Gastroesophageal sphincter (tissue), 4 donors: ENCODE results near the gene ZBTB7C. TPM values are rescaled to one million over a fixed set of nuclear protein-coding genes. Genes with fewer than 3 reads are reported as not detected.

ENCODE experiments used
- ATAC-seq: fragments of 150-250 bp; one replicate; pipeline ENCODE4 v1.9.1; 2016; ENCODE audit warnings: mild to moderate bottlenecking, moderate library complexity
- H3K27ac ChIP-seq, 4 donors: fragments of 200-600 bp; sonication (generic) in 3 of 4; 1 replicate in 3 of 4; 2 replicates in 1 of 4; pipeline ENCODE4 v1.5.1; 2016 to 2019
- H3K27me3 ChIP-seq: fragments of 200-600 bp; sonication (generic); one replicate; pipeline ENCODE4 v1.5.1; 2019
- H3K36me3 ChIP-seq, 2 donors: fragments of 200-600 bp; sonication (generic); one replicate each; pipeline ENCODE4 v1.5.1; 2019; ENCODE audit warnings: control low read depth in 1 of 2
- H3K4me1 ChIP-seq, 3 donors: fragments of 200-600 bp; sonication (generic); 1 replicate in 2 of 3; 2 replicates in 1 of 3; pipeline ENCODE4 v1.5.1; 2016 to 2019; ENCODE audit warnings: control low read depth in 2 of 3
- H3K4me3 ChIP-seq, 2 donors: fragments of 200-600 bp; sonication (generic); one replicate each; pipeline ENCODE4 v1.5.1; 2019; ENCODE audit warnings: mild to moderate bottlenecking in 1 of 2, moderate library complexity in 1 of 2
- H3K9me3 ChIP-seq, 3 donors: fragments of 200-600 bp; sonication (generic); one replicate each; pipeline ENCODE4 v1.5.1; 2017 to 2019; ENCODE audit warnings: control low read depth in 2 of 3
- EP300 ChIP-seq: sonication (generic); formaldehyde crosslinking; IDR thresholded peaks from one replicate; pipeline ENCODE4 v1.6.1; 2017; ENCODE audit warnings: antibody characterized with exemption, mild to moderate bottlenecking
- POLR2A ChIP-seq, 2 donors: fragments of 450-650 bp; IDR thresholded peaks; one replicate each; pipeline ENCODE4 v1.6.1; 2017; ENCODE audit warnings: antibody characterized with exemption in 2 of 2, mild to moderate bottlenecking in 2 of 2, moderate library complexity in 1 of 2
- POLR2AphosphoS5 ChIP-seq: sonication (generic); formaldehyde crosslinking; IDR thresholded peaks from one replicate; pipeline ENCODE4 v1.6.1; 2017; ENCODE audit warnings: antibody characterized with exemption
- WGBS, 2 donors: methylation state at CpG; one replicate each; pipeline ENCODE4 v1.1.5; 2018; ENCODE audit warnings: low coverage in 1 of 2; 5-methylcytosine and 5-hydroxymethylcytosine counted together
- total RNA-seq, 4 donors: library from RNA; depleted of rRNA; stranded (reverse); fragments of >200 nt; gene quantifications; one replicate each; pipeline ENCODE4 v1.1.0, GENCODE V29; 2016
- TF ChIP-seq, protein P1 (sequence below), 4 experiments: fragments of 200-600 bp in 2 of 4; fragments of 450-650 bp in 2 of 4; sonication (generic) in 1 of 4; IDR thresholded peaks; one replicate each; pipeline ENCODE4 v1.5.1; 2017 to 2019; ENCODE audit warnings: antibody characterized with exemption in 4 of 4, mild to moderate bottlenecking in 2 of 4, moderate library complexity in 2 of 4

The ZBTB7C gene
- total RNA-seq, 4 donors from 2014 or later, result 7.8 to 15.4 (median 11.8) TPM

DNA sequence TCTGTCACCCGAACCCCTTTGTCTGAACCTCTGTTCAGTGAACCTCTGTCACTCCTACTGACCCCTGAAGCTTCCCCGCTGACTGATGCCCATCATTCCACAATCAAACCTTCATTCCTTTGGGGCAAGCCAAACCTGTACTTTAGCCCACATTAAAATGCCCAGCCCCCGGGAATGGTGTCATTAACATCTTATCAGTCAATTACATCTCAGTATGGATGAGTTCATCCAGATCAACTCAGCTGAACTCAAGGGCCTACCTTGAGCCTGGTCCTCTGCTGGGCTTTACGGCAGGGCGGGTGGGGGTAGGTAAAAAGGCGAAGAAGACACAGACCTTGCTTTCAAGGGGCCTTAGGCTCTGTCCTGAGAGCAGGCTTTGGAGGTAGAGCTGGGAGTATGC, 324.3 kb downstream of the ZBTB7C start:
- H3K27ac ChIP-seq, result no peak overlapping the region
- TF ChIP-seq EP300, result no peak
- TF ChIP-seq, protein P1, sequence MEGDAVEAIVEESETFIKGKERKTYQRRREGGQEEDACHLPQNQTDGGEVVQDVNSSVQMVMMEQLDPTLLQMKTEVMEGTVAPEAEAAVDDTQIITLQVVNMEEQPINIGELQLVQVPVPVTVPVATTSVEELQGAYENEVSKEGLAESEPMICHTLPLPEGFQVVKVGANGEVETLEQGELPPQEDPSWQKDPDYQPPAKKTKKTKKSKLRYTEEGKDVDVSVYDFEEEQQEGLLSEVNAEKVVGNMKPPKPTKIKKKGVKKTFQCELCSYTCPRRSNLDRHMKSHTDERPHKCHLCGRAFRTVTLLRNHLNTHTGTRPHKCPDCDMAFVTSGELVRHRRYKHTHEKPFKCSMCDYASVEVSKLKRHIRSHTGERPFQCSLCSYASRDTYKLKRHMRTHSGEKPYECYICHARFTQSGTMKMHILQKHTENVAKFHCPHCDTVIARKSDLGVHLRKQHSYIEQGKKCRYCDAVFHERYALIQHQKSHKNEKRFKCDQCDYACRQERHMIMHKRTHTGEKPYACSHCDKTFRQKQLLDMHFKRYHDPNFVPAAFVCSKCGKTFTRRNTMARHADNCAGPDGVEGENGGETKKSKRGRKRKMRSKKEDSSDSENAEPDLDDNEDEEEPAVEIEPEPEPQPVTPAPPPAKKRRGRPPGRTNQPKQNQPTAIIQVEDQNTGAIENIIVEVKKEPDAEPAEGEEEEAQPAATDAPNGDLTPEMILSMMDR (IDR thresholded peaks at IDR 0.05), result no peak
- TF ChIP-seq POLR2AphosphoS5, result no peak
- no peak for TF ChIP-seq POLR2A (IDR thresholded peaks at IDR 0.05)

DNA sequence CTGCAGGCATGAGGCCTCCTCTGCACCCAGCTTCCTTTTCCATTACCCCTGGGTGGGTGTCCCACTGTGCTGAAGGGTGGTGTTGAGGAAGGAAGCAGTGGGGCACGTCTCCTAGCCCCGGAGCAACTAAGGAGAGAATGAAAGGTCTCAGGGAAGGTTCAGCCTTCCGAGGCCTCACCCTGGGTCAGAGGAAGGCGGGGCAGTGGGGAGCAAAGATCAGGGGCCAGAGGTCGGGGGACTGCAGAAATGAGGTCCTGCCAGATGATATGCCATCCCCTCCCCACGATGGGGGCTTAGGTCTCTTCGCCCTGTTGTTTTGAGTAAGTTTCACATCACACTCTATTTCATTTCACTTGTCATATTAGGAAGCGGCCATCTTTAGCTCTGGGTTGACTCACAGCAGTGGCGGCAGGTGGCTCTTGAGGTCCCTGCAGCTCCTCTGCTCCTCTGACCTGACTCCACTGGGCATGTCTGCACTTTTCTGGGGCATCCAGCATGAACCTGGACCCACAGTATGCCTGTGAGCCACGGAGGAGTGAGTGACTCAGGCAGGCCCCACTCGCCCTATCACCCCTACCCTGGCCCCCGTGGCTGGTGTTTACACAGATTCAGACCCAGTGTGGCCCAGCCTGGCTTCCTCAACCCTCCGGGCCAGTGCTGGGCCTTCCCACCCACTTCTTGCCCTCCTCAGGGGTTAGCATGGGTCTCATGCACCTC, 325.0 kb downstream of the ZBTB7C start:
- no peak for ATAC-seq
- TF ChIP-seq POLR2AphosphoS5 (no peak), EP300 (no peak), POLR2A (IDR thresholded peaks at IDR 0.05) (no peak)
- TF ChIP-seq, protein P1 (IDR thresholded peaks at IDR 0.05), result no peak
- WGBS, 2 donors, result 86% methylated on average over 2 of the region's 13 CpGs; no CpG with 5 or more reads in 1 of the 2 donors
- H3K4me3 ChIP-seq, result no peak overlapping the region
- no peaks in the 10 kb centered on the region for H3K9me3 ChIP-seq
- no peaks in the 10 kb centered on the region for H3K27me3 ChIP-seq
- no peak overlapping the region for H3K27ac ChIP-seq
- peaks cover 0 to 4% of the 10 kb centered on the region in 2 donors for H3K36me3 ChIP-seq
- no peaks in the 10 kb centered on the region for H3K4me1 ChIP-seq

More for the DNA sequence above, 324.3 kb downstream of the ZBTB7C start:
- Histone ChIP-seq H3K9me3 (no peaks in the 10 kb centered on the region), H3K4me1 (no peaks in the 10 kb centered on the region), H3K27me3 (no peaks in the 10 kb centered on the region), H3K4me3 (no peak overlapping the region), H3K36me3 (peaks cover 0 to 4% of the 10 kb centered on the region in 2 donors)
- 83% methylated on average over 3 of the region's 6 CpGs; no CpG with 5 or more reads in 1 of the 2 donors for WGBS, 2 donors
- ATAC-seq, result no peak

DNA sequence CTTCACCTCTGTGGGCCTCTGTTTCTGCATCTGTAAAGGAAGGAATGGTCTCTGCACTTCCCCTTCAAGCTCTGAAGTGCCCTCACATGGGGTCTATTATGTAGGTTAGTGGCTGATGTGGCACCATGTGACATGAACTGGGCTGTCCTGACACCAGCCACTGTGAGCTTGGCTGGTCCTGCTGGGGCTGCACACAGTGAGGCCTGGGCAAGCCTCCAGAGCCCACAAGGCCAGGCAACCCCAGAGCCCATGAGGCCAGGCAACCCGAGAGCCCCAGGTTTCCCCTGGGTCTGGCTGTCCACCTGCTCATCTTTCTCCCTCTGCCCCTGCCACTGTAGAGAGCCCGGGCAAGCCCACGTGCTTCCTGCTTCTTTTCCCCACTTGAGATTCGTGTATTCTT, 328.6 kb downstream of the ZBTB7C start:
- WGBS, 2 donors, result 59 to 72% methylated on average over 2 of the region's 4 CpGs
- Histone ChIP-seq H3K4me1 (no peaks in the 10 kb centered on the region), H3K27me3 (no peaks in the 10 kb centered on the region), H3K9me3 (no peaks in the 10 kb centered on the region), H3K27ac (no peak overlapping the region), H3K36me3 (no peaks in the 10 kb centered on the region), H3K4me3 (no peak overlapping the region)
- TF ChIP-seq EP300 (no peak), POLR2AphosphoS5 (no peak), POLR2A (IDR thresholded peaks at IDR 0.05) (no peak)
- TF ChIP-seq, protein P1 (IDR thresholded peaks at IDR 0.05), result no peak
- no peak for ATAC-seq

DNA sequence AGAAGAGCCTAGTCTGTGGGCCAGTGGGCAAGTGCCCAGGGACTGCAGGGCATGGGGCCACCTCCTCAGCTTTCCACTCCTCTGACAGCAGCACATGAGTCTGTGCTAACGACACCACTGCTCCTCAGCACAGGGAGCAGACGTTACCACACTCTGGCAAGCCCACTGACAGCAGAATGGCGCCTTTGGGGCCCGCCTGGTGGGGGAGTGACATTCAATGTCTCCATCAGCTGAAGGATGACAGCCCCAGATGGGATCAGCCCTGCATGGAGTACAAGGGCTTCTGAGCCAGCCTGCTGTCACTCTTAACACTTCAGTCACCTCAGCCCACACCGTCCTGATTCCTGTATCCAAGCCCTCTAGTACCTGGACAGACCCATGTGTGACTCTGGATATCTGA, 329.3 kb downstream of the ZBTB7C start:
- Histone ChIP-seq H3K4me3 (no peak overlapping the region), H3K4me1 (no peaks in the 10 kb centered on the region), H3K9me3 (no peaks in the 10 kb centered on the region), H3K27me3 (no peaks in the 10 kb centered on the region), H3K27ac (no peak overlapping the region), H3K36me3 (no peaks in the 10 kb centered on the region)
- 100% methylated on average over 5 of the region's 5 CpGs; no CpG with 5 or more reads in 1 of the 2 donors for WGBS, 2 donors
- ATAC-seq, result no peak
- TF ChIP-seq, protein P1 (IDR thresholded peaks at IDR 0.05), result no peak
- TF ChIP-seq POLR2A (IDR thresholded peaks at IDR 0.05) (no peak), EP300 (no peak), POLR2AphosphoS5 (no peak)

DNA sequence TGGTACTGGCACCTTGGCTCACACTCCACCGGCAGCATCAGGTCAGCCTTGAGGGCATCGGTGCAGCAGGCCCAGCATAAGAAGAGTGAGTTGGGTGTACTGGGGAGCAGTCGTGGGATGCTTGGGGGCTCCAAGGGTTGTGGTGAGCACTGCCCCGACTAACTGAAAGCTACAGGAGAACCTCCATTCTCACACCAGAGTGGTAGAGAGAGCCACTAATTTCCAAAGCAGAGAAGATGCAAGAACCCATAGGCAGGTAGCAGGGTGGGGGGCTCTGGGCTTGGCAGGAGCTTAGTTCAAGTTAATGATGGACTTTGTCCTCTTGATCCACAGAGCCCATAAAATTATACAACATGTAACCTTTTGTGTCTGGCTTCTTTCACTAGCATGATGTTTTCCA, 330.7 kb downstream of the ZBTB7C start:
- no peaks in the 10 kb centered on the region for H3K36me3 ChIP-seq
- no peak overlapping the region for H3K27ac ChIP-seq
- peaks cover 0 to 5% (median 0%) of the 10 kb centered on the region in 3 donors for H3K4me1 ChIP-seq
- H3K4me3 ChIP-seq, result no peak overlapping the region
- 90% methylated on average over 2 of the region's 4 CpGs; no CpG with 5 or more reads in 1 of the 2 donors for WGBS, 2 donors
- TF ChIP-seq EP300, result no peak
- TF ChIP-seq POLR2A (IDR thresholded peaks at IDR 0.05), result no peak
- TF ChIP-seq, protein P1 (IDR thresholded peaks at IDR 0.05), result no peak
- TF ChIP-seq POLR2AphosphoS5, result no peak
- H3K9me3 ChIP-seq, result no peaks in the 10 kb centered on the region
- no peaks in the 10 kb centered on the region for H3K27me3 ChIP-seq
- ATAC-seq, result no peak
